ENCODE measurements around the gene ZBTB21. TPM values are rescaled to one million over a fixed set of nuclear protein-coding genes. Genes with fewer than 3 reads are reported as not detected.

Gene ZBTB21
- total RNA-seq, 2 experiments from 2014 or later = 30.7 to 32.9 TPM

DNA sequence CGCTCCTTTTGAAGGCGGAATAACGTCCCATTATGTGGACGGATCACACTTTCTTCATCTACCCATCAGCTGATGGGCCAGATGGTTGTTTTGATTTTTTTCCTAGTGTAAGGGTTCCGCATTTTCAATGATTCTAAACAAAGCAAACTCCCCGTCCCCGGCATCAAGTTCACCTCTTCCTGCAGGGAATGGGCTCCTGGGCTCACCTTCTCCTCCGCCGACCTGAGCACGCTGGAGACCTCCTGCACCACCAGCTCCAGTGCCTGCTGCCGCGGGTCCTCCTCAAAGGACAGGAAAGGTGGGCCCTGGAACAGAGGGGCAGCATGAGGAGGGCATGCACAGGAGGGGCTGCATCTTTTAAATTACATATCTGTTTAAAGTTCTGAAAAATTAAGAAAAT is 68.2 kb downstream of the ZBTB21 start:
- CTCF ChIA-PET = no interaction called here

DNA sequence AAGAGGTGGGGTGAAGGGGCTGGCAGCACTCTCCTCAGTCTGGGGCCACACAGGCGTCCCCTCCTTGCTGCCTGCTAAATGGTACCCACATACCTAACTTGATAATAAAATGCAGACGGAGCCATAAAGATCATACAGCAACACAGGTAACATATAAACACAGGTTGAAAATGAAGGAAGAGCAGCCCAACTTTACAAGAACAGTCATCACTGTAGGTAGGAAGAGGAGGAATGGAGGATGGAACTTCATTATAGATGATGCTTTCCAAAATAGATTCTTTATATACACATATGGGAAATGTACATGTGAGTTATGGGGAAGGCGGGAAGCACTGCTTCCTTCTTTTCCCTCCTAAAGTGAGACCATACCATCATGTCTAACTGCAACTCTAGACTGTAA is 69.7 kb downstream of the ZBTB21 start:
- H3K4me3 Mint-ChIP-seq = no peak overlapping the region
- no peaks in the 10 kb centered on the region for H3K36me3 Mint-ChIP-seq (ENCODE audit: low read depth)
- DNase-seq (no peak), ATAC-seq (no peak)
- H3K9me3 Mint-ChIP-seq (ENCODE audit: low read depth) = no peaks in the 10 kb centered on the region
- ChIA-PET POLR2A (no interaction called here), CTCF (no interaction called here)
- intact Hi-C loops (cut with DNase I, micrococcal nuclease) = no loop called here
- H3K4me1 Mint-ChIP-seq = no peaks in the 10 kb centered on the region
- H3K27me3 Mint-ChIP-seq = no peaks in the 10 kb centered on the region
- no peak overlapping the region for H3K27ac Mint-ChIP-seq

More for the DNA sequence above, 68.2 kb downstream of the ZBTB21 start:
- H3K9me3 Mint-ChIP-seq (ENCODE audit: low read depth) = no peaks in the 10 kb centered on the region
- no peak for ATAC-seq
- H3K4me3 Mint-ChIP-seq = no peak overlapping the region
- no peak for DNase-seq
- POLR2A ChIA-PET = no interaction called here
- no peaks in the 10 kb centered on the region for H3K27me3 Mint-ChIP-seq
- H3K4me1 Mint-ChIP-seq = peaks cover 2% of the 10 kb centered on the region
- no peak overlapping the region for H3K27ac Mint-ChIP-seq
- intact Hi-C loops (cut with DNase I, micrococcal nuclease) = no loop called here
- no peaks in the 10 kb centered on the region for H3K36me3 Mint-ChIP-seq (ENCODE audit: low read depth)

DNA sequence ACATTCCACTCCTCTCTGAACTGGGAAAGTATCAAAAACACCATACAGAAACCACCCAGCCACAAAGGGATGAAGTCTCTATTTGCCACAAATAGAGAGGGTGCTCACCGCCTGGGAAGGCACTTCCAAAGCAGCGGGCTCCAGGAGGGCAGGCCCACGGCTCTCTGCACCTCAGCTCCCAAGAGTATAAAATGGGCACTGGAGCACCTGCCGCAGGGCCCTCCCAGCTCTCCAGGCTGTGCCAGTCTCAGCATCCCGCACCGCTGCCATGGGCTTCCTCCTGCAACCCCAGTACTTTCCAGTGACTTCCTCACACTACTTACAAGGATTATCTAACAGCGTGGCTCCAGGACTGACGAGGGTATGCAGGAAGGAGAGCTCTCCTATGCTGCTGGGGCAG is 70.8 kb downstream of the ZBTB21 start:
- Mint-ChIP-seq H3K4me3 (no peak overlapping the region), H3K27me3 (no peaks in the 10 kb centered on the region), H3K9me3 (ENCODE audit: low read depth) (no peaks in the 10 kb centered on the region), H3K4me1 (no peaks in the 10 kb centered on the region), H3K36me3 (ENCODE audit: low read depth) (no peaks in the 10 kb centered on the region), H3K27ac (no peak overlapping the region)
- ATAC-seq (no peak), DNase-seq (no peak)
- intact Hi-C loops (cut with DNase I, micrococcal nuclease) = no loop called here
- CTCF ChIA-PET = no interaction called here
- POLR2A ChIA-PET = no interaction called here

Other genes with a start within 250 kb of the ZBTB21 start
- gene RIPK4, start 243.3 kb downstream of the ZBTB21 start, total RNA-seq = under 1 TPM; 0.56 to 0.64 TPM
- gene PRDM15, start 131.0 kb downstream of the ZBTB21 start, total RNA-seq = 10 to 100 TPM; 11.8 to 13.0 TPM
- 1 to 10 TPM; 6.8 to 7.3 TPM for gene C2CD2, start 56.3 kb downstream of the ZBTB21 start, total RNA-seq
- not detected for gene UMODL1, start 61.0 kb upstream of the ZBTB21 start, total RNA-seq
- 10 to 100 TPM; 11.6 to 16.3 TPM for gene ABCG1, start 208.8 kb upstream of the ZBTB21 start, total RNA-seq

Data from activated CD4-positive, alpha-beta T cell treated with anti-CD3 and anti-CD28 coated beads for 36 hours (primary cell).